ENCODE data around the gene ANO10.
"Not testable (repeated sequence)": the region's sequence is repeated elsewhere in the genome, so short reads cannot be mapped to it uniquely, and the experiment has no call there.

The ANO10 gene

DNA sequence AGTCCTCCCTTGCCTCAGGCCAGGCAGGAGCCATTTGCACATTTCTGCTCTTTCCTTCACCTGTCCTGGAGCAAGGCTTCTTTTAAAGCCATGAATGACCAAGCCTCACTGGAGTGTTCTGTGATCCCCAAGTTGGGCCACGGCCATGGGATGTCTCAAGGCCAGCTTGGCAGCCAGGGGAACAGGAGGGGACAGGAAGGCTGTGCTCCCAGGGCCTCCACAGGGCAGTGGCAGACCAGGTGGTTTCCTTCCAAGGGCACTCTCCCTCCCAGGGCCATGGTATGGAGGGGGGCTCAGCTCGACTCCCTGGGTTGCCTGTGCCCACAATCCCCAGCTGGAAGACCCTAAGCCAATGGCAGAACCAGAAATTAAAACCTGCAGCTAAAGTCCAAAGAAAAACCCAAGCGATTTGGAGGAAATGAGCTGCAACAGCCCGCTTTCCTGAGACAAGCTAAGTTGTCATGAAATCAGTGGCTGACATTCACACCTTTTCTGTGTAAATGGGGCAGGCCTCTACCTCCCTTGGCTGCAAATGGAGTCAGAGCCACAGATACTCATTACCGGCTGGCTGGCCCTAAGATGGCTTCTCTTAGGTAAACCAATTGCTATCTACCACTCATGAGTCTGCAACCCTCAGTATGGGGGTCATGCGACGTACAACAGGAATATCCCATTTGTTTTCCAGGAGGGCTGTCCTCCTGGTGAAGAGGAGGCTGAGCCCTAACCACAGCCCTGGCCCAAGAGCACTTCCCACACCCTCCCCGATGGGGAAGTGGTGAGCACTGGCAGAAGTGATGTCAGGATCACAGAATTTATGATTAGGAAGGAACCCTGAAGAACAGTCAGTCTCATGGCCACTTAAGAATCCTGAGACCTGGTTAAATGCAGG, 252.2 kb downstream of the ANO10 start:
- no peak for DNase-seq

DNA sequence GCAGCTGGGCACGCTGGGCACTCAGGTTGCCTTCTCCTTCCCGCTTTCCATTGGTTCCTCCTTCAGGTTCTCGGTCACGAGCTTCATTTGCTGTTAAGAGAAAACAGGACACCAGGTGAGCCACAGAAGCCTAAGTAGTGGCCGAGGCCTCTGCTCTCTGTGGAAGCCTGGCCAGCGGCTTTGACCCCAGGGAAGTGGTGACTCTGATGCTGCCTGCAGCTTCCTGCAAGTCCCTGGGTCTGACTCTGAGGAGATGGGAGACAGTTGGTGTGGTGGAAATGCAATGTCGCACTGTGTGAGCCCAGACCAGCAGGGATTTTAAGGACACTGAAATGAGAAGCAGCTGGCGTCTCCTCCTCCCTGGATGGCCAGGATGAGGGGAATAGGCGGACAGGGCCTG, 254.9 kb downstream of the ANO10 start:
- DNase-seq, result no peak

DNA sequence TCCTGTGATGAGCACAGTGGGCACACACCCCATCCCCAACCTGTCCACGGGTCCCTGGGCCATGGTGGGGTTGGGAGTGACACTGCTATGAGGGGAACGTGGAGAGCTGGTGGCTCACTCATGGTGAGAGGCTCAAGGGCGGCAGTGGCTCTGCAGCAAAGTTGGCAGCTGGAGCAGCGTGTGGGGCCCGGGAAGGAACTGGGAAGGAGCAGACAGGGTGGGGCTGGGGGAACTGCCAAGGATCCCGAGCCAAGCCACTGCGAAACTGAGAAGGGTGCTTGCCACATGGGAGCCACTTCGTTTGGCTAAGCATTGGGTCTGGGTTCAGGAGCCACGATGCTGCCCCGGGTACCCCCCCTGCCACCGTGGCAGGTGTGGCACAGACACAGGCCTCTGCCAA, 255.3 kb downstream of the ANO10 start:
- DNase-seq, result no peak

GRCh38 chr3:43365601-43366305, 256.1 kb downstream of the ANO10 start:
- DNase-seq, result no peak

GRCh38 chr3:43364926-43365325, 256.9 kb downstream of the ANO10 start:
- peak; percentile 3 for DNase-seq

DNA sequence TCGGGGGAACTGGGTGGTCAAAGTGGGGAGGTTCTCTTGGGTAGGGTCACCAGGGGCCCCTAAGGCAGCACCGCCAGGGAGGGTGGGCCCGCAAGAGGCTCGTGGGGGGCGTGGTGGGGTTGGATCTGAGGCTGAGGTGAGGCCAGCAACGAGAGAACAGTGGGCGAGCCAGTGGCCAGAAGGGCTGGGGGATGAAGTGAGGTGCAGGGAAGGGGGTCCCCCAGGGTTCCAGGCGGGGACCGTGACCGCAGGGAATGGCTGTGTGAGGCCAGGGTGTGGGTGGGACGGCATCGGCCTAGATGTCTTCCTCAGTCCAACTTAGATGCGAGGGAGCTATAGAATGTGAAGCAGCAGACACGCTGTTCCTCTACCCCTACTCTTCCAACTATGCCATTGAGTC, 257.3 kb downstream of the ANO10 start:
- no peak for DNase-seq

GRCh38 chr3:43363621-43364266, 258.1 kb downstream of the ANO10 start:
- no peak for DNase-seq

DNA sequence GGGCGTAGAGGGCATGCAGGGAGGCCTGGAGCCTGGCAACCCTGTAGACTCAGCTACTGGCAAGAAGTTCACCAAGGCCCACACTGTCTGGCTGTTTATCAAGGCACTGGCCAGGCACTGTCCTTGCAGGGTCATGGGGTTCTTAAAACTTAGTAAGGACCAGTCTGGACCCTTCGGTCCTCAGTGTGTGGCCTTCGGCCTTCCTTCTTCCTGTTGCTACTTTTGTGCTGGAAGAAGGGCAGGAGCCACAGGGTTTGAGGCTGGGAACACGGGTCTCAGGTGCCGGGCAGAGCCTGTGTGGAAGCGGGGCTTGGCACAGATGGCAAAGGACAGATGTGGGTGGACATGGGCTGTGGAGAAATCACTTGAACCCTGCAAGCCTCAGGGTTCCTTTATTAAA, 258.9 kb downstream of the ANO10 start:
- no peak for DNase-seq

GRCh38 chr3:43362183-43362582, 259.6 kb downstream of the ANO10 start:
- DNase-seq, result no peak

DNA sequence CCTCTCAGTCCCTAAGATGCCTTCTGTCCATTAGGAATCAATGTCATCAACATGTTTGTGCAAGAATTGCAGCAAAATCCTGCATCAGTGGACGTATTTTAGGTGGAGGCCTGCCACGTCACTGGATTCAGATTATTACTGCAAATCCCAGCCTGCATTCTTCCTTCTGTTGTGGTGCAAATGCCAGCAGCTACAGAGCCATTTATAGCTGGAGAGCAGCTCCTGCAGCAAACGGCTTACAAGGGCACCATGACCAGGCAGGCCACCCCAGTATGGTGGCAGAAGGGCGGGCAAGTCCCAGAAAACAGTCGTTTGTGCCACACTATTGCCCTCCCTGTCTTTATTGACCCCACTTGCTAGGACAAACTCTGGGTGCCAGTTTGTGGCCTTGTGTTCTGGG, 260.7 kb downstream of the ANO10 start:
- DNase-seq, result no peak

- DNase-seq, result not testable (repeated sequence)
Measured at GRCh38 chr3:43356033-43356432, 265.8 kb downstream of the ANO10 start.

DNA sequence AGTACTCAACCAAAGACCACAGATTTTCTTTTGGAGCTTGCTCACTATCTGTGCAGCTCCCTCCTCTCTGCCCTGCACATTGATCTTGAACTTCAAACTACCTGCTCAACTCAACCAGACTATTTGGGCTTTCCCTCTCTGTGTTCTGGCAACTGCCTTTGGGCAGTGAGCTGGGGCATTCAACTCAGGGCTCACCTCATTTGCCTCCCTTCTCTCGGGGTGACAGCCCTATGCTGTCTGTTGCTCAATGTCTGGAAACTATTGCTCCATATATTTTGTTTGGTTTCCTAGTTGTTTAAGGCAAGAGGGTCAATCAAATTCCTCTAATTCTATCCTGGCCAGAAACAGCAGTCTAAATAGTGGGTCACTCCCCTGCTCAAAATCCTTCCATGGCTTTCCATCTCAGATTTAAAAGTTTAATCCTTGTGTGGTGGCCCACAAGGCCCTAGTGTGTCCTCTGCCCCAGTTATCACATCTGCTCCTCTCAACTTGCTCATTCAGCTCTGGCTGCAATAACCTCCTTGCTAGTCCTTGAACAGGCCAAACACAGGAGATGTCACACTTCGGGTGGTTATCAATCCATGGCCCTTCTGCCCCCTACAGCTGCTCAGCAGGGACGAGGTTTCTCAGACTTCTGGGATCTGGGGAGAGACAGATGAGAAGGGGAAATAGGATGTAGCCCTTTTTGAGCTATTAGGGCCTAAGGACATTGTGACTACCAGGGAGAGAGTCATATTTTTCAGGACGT, 267.7 kb downstream of the ANO10 start:
- no peak for DNase-seq

DNA sequence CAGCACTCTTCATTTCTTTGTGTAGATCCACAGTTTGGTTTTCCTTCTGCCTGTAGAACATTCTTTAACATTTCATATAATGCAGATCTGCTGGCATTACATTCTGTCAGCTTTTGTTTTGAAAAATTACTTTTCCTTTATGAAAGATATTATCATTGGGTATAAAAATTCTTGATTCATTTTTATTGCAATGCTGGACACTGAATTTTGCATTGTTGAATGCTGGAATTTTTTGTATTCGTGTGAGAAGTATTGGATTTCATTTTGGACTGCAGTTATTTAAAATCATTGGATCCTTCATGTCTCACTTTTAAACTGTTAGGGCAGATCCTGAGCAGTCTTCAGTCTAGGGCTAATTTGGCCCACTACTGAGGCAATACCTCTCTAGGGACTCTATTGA, 268.4 kb downstream of the ANO10 start:
- DNase-seq, result no peak

DNA sequence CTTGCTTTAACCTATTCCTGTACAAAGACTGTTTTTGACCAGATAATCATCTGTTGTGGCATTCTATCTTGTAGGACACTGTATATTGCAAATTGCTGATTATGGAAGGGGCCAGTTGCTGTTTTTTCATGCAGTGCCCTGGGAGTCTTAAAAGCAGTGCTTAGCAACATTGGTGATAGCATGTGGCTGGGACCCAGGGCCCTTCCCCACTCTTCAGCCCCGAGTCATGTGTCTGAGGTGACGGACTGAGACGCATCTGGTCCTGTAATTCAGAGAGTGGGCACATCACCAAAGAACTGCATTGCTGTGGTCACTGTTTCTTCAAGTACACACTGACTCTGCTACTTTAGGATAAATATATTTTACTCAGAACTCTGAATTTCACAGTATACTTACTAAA, 272.1 kb downstream of the ANO10 start:
- no peak for DNase-seq

DNA sequence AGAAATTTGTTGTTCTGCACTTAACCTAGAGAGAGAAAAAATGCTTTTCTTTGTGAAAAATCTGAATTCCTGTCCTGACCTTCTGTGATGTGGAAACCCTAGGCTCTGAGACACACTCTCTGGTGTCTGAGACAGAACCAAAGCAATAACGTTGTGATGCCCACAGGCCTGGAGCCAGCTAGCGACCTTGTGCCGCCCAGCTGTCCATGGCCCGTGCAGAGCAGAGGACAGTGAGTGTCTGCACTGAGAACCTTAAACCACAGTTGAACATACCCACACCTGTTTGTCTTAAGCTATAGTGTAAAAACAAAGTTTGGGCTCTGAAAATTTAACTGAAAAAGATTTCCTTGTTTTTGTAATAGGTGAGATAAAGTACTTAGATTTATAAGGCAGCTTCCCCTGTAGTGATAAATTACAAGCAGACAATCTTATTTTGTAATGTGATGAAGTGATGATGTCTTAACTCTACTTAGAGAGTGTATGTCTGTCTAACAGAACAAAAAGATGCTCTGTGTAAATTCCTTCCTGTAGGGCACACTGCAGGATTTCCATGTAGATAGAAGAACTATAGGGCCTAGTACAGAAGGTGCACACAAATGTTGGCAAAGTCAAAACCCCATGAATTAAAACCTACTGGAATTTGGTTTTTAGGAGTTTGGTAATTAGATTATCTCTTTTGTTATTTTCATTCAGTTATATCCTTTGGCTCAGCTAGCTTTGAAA, 272.8 kb downstream of the ANO10 start:
- no peak for DNase-seq

- no peak for DNase-seq
Measured at GRCh38 chr3:43348350-43348749, 273.5 kb downstream of the ANO10 start.

GRCh38 chr3:43347774-43348173, 274.0 kb downstream of the ANO10 start:
- no peak for DNase-seq

DNA sequence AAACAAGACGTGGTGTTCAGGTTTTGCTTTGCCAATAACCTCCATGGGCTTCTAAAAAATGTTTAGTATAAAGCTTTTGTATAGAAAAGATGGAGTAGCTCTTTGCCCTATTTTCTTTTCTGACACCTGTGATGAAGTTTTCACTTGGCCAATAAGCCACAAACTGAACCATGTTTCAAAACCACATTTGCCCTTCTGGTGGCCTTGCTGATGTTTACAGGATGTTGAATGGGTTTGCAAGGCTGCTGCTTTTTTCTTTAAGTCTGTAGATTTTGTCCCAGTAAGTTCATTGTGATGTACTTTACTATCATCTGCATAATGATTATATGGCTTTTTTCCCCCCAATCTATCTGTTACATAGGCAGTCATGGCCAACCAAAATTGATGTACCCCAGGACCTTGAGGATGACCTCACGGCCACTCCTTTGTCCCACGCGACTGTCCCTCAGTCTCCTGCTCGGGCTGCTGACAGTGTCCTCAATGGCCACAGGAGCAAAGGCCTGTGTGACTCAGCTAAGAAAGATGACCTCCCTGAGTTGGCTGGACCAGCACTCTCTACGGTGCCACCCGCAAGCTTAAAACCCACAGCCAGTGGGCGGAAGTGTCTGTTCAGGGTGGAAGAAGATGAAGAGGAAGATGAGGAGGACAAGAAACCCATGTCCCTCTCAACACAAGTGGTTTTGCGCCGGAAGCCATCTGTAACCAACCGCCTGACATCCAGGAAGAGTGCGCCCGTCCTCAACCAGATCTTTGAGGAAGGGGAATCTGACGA, 274.6 kb downstream of the ANO10 start:
- DNase-seq, result no peak

GRCh38 chr3:43345877-43346276, 275.9 kb downstream of the ANO10 start:
- no peak for DNase-seq

DNA sequence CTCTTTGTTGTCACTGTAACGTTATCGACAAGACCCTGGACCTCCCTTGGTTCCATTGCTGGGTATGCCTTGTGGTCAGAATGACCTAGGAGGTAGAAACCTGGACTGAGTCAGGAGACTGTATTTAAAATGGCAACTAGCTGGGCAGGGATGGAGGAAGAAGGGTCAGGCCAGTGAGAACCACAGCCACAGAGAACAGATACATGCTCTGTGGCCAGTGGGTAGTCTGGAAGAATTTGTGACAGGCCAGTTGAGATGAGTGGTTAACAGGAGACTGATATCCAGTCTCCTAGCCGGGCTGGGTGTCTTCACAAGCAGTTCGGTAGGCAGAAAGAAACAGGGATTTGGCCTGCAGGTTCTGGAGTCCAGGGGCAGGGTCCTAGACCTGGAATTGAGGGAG, 276.6 kb downstream of the ANO10 start:
- DNase-seq, result no peak

DNA sequence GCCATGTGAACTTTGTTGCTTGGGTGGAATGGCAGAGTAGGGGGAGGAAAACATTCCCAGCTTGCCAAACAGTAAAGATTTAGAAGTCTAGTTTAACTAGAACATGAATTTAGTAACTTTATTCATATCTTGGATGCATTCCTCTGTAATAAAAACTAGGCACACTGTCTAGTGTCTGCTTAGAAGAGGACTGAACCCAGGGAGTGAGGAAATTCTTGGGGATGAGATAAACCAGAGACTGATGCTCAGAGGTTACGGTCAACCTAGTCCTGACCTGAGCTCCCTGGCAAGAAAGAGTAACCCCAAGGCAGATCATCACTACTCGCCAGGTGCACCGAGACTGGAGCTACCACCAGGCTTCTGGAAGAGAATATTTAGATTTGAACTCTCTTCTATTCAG, 277.3 kb downstream of the ANO10 start:
- no peak for DNase-seq

DNA sequence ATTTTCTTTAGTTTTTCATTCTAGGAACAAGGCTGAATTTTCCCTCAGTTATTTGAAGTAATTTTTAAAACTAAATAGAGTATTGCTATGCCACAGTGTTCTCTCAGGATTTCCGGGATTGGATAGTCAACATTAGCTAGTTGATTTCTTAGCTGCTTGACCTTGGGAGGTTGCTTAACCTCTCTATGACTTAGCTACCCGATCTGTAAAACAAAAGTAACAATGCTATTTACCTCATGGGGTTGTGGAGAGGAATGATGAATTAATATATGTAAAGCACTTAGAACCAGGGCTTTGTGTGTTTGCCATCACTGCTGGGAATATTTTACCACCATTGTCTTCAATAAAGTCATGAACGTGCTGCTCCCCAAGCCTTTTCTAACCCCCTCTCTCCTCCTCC, 278.0 kb downstream of the ANO10 start:
- no peak for DNase-seq

Data from NCI-H524 treated with DMSO at 0.1 percent for 48 hours (cell line).